Activated naive CD4-positive, alpha-beta T cell treated with anti-CD3 and anti-CD28 coated beads for 36 hours (primary cell): ENCODE results near the gene HS3ST3A1. TPM values are rescaled to one million over a fixed set of nuclear protein-coding genes. Genes with fewer than 3 reads are reported as not detected.
"Not testable (repeated sequence)": the region's sequence is repeated elsewhere in the genome, so short reads cannot be mapped to it uniquely, and the experiment has no call there.

Experiments
- CTCF ChIA-PET: fragments of 350-600 bp; sonication (Branson Sonifier 250); formaldehyde crosslinking; loops from one replicate; lab custom pipeline; 2021; ENCODE audit warnings: antibody characterized with exemption; lab: Charles Lee
- DNase-seq: peaks from one replicate; pipeline ENCODE4 v3.0.0-alpha.2; 2020
- H3K27ac Mint-ChIP-seq: one replicate; pipeline ENCODE4 v1.8.0; 2021; ENCODE audit warnings: mild to moderate bottlenecking, mixed read lengths
- H3K27me3 Mint-ChIP-seq: one replicate; pipeline ENCODE4 v1.8.0; 2021; ENCODE audit warnings: low read depth, mixed read lengths
- H3K36me3 Mint-ChIP-seq: one replicate; pipeline ENCODE4 v1.8.0; 2021; ENCODE audit warnings: low read depth, mixed read lengths
- H3K4me1 Mint-ChIP-seq: one replicate; pipeline ENCODE4 v1.8.0; 2021; ENCODE audit warnings: low read depth, mixed read lengths
- H3K4me3 Mint-ChIP-seq: one replicate; pipeline ENCODE4 v1.8.0; 2021; ENCODE audit warnings: mild to moderate bottlenecking, moderate library complexity, mixed read lengths
- H3K9me3 Mint-ChIP-seq: one replicate; pipeline ENCODE4 v1.8.0; 2021; ENCODE audit warnings: mixed read lengths
- intact Hi-C: fragments of 100-400 bp; cut with micrococcal nuclease; formaldehyde crosslinking; loops from one replicate; pipeline ENCODE4 v1.15.1; 2023
- total RNA-seq, 2 experiments: library from RNA; stranded (reverse); gene quantifications; one replicate each; pipeline ENCODE4 v1.2.3, GENCODE V29; 2021

Gene HS3ST3A1
- total RNA-seq, 2 experiments from 2014 or later: 0.91 to 1.1 TPM

DNA sequence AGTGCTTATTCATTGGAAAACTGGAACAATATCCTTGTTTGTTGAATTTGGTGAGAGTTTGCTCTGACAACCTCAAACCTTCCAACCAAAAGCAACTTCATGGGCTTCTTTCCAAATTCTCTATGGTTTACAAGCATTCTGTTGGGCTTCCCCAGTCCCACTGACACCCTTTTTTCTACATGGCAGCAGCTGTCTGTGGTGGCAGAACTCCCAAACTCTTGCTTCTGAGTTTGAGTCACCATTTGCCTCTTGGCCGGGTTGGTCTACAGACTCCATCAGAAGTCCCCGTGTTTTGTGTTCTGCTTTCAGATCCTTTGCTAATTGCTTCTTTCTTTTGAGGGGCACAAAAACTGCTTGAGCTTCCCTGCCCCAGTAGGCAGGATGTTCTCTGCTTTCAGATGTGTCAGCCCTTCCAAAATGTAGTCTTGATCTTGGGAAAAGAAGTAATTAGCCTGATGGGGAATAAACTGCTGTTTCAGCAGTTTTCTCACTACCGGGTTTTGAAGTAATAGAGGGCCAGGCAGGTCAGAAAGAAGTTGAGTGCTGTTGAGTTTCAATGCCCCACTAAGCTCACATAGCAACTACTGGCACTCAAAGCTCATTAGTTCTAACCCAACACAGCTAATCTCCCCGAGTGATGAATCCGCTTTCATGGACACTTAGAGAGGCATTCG lies 80.7 kb downstream of the HS3ST3A1 start:
- H3K9me3 Mint-ChIP-seq: no peaks in the 10 kb centered on the region
- no peaks in the 10 kb centered on the region for H3K27me3 Mint-ChIP-seq
- H3K36me3 Mint-ChIP-seq: no peaks in the 10 kb centered on the region
- no peak overlapping the region for H3K27ac Mint-ChIP-seq
- H3K4me3 Mint-ChIP-seq: no peak overlapping the region
- H3K4me1 Mint-ChIP-seq: no peaks in the 10 kb centered on the region
- CTCF ChIA-PET: no interaction called here
- DNase-seq: no peak
- intact Hi-C loops: no loop called here

DNA sequence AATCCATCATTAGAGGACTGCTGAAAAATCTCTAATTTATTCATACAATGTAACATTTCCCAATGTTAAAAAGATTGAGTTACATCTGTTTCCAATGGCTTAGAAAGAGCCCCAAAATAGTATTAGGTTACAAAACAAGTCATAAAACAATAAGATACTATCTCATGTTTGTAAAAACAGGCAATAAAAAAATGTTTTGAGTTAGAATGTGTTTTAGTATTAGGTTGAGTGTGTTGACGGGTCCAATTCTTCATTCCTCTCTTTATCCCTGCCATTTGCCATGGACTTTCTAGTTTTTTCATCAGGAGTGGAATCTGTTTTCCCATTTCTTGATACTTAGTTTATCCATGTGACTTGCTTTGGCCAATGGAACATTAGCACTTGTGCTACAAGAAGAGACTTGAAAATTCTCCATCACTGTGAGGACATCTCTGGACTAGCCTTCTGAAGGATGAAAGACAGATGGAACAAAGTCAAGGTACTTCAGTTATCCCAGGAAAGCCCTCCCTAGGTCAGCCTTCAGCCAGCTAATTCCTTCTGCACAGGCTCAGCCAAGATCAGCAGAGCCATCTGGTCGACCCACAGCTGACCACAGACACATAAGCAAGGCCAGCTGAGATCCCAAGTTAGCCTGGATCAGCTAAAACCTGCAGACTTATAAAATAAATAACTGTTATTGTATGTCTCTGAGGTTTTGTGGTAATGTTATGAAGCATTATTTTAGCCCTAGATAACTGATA lies 83.3 kb downstream of the HS3ST3A1 start:
- CTCF ChIA-PET: no interaction called here
- H3K9me3 Mint-ChIP-seq: no peaks in the 10 kb centered on the region
- intact Hi-C loops: no loop called here
- H3K27me3 Mint-ChIP-seq: no peaks in the 10 kb centered on the region
- H3K36me3 Mint-ChIP-seq: no peaks in the 10 kb centered on the region
- no peak overlapping the region for H3K27ac Mint-ChIP-seq
- H3K4me1 Mint-ChIP-seq: no peaks in the 10 kb centered on the region
- H3K4me3 Mint-ChIP-seq: no peak overlapping the region
- no peak for DNase-seq

DNA sequence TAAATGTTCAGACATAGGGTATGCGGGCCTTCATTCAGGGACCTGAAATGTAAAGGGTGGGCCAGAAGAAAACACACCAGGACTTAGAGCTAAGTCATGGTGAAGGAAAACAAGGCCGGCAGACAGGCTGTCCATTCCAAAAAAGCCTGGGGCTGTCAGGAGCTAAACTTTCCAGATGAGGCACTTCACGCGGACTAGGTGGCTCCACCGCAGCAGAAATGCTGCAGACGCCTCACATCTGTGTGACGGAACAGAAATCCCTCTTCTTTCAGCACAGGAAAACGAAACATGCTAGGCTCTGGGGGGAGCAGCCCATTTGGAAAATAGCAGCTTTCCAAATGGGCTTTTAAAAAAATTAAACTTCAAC lies 88.7 kb downstream of the HS3ST3A1 start:
- H3K9me3 Mint-ChIP-seq: no peaks in the 10 kb centered on the region
- CTCF ChIA-PET: no interaction called here
- peaks cover 15% of the 10 kb centered on the region for H3K4me1 Mint-ChIP-seq
- no peaks in the 10 kb centered on the region for H3K36me3 Mint-ChIP-seq
- H3K27ac Mint-ChIP-seq: no peak overlapping the region
- H3K4me3 Mint-ChIP-seq: no peak overlapping the region
- H3K27me3 Mint-ChIP-seq: peaks cover 11% of the 10 kb centered on the region
- no peak for DNase-seq
- intact Hi-C loops: no loop called here

DNA sequence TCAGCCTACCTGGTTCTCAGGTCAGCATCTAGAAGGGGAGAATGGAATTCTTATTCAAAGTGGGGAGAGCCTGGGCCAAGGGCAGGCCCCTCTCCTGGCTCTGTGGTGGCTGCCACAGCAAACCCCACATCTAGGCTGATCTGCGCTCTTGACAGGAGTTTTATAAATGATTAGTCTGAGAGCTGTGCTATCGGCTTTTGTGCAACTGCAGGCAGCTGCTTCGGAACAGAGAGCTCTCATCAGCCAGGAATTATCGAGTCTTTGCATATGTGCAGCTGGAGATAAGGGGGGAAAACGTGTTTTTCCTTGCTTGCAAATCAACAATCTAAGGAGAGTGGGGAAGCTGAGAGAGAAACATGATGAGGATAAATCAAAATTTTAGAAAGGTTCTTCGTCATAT lies 91.7 kb downstream of the HS3ST3A1 start:
- Mint-ChIP-seq H3K36me3 (no peaks in the 10 kb centered on the region), H3K4me3 (no peak overlapping the region), H3K4me1 (peaks cover 15% of the 10 kb centered on the region), H3K27ac (no peak overlapping the region), H3K9me3 (no peaks in the 10 kb centered on the region), H3K27me3 (peaks cover 14% of the 10 kb centered on the region)
- no peak for DNase-seq
- CTCF ChIA-PET: interaction anchor here (0.6 to 1.8 kb wide), 2 partner anchors 10 to 241 kb away, joined by 4 to 7 read pairs; no protein-coding TSS in a partner anchor
- intact Hi-C loops: no loop called here

DNA sequence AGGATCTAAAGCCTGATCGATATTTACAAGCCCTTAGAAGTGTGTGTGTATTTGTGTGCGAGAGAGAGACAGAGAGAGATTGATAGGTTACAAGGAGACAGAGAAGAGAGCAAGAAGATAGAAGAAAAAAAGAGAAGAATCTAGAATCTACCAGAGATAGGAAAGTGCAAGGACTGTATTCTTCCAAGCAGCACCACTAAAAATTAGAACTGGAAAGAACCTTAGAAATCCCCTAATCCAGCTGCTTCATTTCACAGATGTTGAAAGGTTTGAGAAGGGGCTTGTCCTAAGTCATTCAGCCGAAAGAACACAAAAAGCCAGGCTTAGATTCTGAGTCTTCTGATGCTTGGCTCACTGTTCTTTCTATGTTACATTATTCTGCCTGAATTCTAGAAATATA lies 92.2 kb downstream of the HS3ST3A1 start:
- Mint-ChIP-seq H3K27me3 (peaks cover 14% of the 10 kb centered on the region), H3K4me1 (peaks cover 15% of the 10 kb centered on the region), H3K9me3 (no peaks in the 10 kb centered on the region), H3K36me3 (no peaks in the 10 kb centered on the region), H3K27ac (no peak overlapping the region), H3K4me3 (no peak overlapping the region)
- intact Hi-C loops: no loop called here
- CTCF ChIA-PET: interaction anchor here (1.8 kb wide), 1 partner anchor 10 kb away, joined by 4 read pairs; no protein-coding TSS in a partner anchor
- DNase-seq: no peak

DNA sequence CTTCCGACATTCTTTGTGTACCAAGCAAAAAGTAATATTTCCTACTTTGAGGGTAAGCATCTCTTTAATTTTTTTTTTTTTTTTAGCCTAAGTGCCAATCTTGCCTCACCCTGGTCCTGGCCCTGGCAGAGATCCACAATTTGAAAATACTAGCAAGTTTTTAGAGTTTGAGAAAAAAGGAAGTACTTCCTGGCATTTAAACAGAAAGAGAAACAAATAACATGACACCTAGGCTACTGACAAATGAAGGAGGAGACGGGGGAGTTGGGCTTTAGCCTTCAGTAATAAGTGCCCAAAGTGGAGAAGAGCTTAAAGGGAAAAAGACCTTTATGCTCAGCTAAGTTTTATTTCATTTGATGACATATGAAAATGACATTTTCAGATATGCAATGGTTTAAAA lies 92.8 kb downstream of the HS3ST3A1 start:
- no peak overlapping the region for H3K4me3 Mint-ChIP-seq
- CTCF ChIA-PET: interaction anchor here (0.7 to 1.8 kb wide), 2 partner anchors 9 to 1755 kb away, joined by 3 to 4 read pairs; no protein-coding TSS in a partner anchor
- H3K27me3 Mint-ChIP-seq: peaks cover 14% of the 10 kb centered on the region

DNA sequence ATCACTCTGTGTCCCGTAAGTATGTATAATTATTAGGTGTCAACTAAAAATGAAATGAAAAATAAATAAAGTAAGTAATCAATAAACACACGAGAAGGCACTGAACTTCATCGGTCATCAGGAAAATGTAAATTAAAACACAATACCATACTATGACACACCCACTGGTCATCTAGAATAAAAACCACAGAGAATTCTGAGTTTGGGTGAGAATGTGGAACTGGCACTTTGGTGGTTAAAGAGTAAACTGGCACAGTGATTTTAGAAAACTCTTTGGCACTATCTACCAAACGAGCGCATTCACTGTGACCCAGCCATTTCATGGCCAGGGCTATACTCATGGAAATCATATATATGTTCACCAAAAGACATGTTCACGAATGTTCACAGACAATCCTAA lies 98.2 kb downstream of the HS3ST3A1 start:
- H3K27ac Mint-ChIP-seq: no peak overlapping the region
- intact Hi-C loops: no loop called here

More for the DNA sequence above, 92.8 kb downstream of the HS3ST3A1 start:
- peak; percentile 6 for DNase-seq
- Mint-ChIP-seq H3K9me3 (no peaks in the 10 kb centered on the region), H3K4me1 (peaks cover 15% of the 10 kb centered on the region), H3K36me3 (no peaks in the 10 kb centered on the region), H3K27ac (no peak overlapping the region)
- intact Hi-C loops: no loop called here

DNA sequence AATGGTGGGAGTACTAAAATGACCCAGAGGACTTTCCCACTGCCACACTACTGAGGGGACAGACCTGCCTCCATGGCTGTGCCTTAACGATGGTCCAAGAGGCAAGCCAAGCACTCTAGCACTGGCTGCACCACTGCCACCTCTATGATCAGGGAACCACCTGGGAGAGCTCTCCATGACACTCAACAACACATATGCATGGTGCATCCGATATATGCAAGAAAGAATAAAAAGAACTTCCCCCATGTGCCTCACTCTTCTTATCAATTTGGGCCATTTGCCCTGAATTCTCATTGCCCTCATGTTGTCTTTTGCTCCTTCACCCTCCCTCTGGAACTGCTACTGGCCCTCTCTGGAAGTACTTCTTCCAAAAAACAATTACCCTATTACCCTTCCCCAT lies 99.5 kb downstream of the HS3ST3A1 start:
- intact Hi-C loops: no loop called here

More for the DNA sequence above, 98.2 kb downstream of the HS3ST3A1 start:
- H3K4me1 Mint-ChIP-seq: no peaks in the 10 kb centered on the region
- DNase-seq: no peak
- no peaks in the 10 kb centered on the region for H3K36me3 Mint-ChIP-seq
- no peak overlapping the region for H3K4me3 Mint-ChIP-seq
- peaks cover 5% of the 10 kb centered on the region for H3K27me3 Mint-ChIP-seq
- CTCF ChIA-PET: interaction anchor here (0.6 kb wide), 1 partner anchor 21 kb away, joined by 5 read pairs; no protein-coding TSS in a partner anchor
- H3K9me3 Mint-ChIP-seq: no peaks in the 10 kb centered on the region

DNA sequence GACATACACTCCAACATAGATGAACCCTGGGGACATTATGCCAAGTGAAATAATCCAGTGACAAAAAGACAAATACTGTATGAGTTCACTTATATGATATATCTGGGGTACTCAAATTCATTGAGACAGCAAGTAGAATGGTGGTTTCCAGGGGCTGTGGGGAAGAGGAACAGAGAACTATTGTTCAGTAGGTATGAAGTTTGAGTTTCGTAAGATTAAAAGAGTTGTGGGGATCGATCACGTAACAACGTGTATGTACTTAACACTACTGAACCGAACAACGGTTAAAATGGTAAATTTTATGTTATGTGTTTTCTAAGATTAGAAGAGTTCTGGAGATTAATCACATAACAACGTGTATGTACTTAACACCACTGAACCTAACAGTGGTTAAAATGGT lies 100.8 kb downstream of the HS3ST3A1 start:
- no peaks in the 10 kb centered on the region for H3K4me1 Mint-ChIP-seq
- no peaks in the 10 kb centered on the region for H3K36me3 Mint-ChIP-seq
- intact Hi-C loops: no loop called here
- DNase-seq: no peak
- H3K9me3 Mint-ChIP-seq: no peaks in the 10 kb centered on the region
- no peak overlapping the region for H3K27ac Mint-ChIP-seq
- H3K4me3 Mint-ChIP-seq: no peak overlapping the region
- CTCF ChIA-PET: no interaction called here
- H3K27me3 Mint-ChIP-seq: peaks cover 5% of the 10 kb centered on the region

More for the DNA sequence above, 99.5 kb downstream of the HS3ST3A1 start:
- DNase-seq: no peak
- H3K9me3 Mint-ChIP-seq: no peaks in the 10 kb centered on the region
- no peaks in the 10 kb centered on the region for H3K4me1 Mint-ChIP-seq
- H3K36me3 Mint-ChIP-seq: no peaks in the 10 kb centered on the region
- peaks cover 5% of the 10 kb centered on the region for H3K27me3 Mint-ChIP-seq
- H3K4me3 Mint-ChIP-seq: no peak overlapping the region
- H3K27ac Mint-ChIP-seq: no peak overlapping the region
- CTCF ChIA-PET: no interaction called here

DNA sequence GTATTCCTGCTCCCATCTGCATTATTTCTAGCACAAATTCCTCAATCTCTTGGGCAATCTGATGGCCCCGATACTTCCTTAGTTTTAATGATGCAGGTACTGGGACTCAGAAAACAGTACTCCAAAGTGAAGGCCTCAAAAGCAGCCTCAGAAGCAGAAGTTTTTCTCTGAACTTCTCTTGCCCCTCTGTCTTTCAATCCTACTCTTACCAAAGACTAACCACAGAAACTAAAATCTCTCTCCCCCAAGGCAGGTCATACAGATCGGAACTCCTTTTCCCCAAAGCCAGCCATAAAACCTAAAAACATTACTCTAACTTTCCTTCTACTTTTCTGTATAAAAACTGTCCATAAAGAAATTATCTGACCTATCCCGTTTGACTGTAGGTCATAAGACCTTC lies 103.5 kb downstream of the HS3ST3A1 start:
- intact Hi-C loops: no loop called here
- Mint-ChIP-seq H3K4me1 (no peaks in the 10 kb centered on the region), H3K27me3 (peaks cover 2% of the 10 kb centered on the region), H3K36me3 (no peaks in the 10 kb centered on the region), H3K4me3 (no peak overlapping the region), H3K27ac (no peak overlapping the region), H3K9me3 (no peaks in the 10 kb centered on the region)
- CTCF ChIA-PET: no interaction called here
- DNase-seq: no peak

DNA sequence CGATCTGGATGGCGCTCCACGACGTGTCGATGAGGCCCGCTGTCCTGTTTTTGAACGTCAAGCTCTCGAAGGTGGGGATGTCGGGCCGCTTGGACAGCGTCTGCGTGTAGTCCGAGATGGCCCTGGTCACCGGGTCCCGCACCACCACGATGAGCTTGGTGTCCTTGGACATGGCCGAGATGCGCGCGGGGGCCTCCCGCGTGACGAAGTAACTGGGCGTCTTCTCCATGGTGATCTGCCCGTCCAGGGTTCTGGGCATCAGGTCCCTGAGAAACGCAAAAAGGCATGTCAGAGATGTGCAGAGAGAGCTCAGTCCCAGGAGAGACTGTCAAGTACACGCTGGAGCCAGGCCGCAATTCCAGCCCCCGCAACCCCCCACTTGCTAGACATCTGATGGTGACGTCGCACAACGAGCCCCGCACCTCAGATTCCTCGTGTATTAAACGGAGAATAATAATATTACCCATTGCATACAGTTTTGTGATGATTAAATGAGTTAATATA lies 105.1 kb downstream of the HS3ST3A1 start:
- H3K36me3 Mint-ChIP-seq, intact Hi-C loops, H3K4me1 Mint-ChIP-seq, H3K4me3 Mint-ChIP-seq, H3K9me3 Mint-ChIP-seq, CTCF ChIA-PET, H3K27me3 Mint-ChIP-seq, H3K27ac Mint-ChIP-seq, DNase-seq: not testable (repeated sequence)

DNA sequence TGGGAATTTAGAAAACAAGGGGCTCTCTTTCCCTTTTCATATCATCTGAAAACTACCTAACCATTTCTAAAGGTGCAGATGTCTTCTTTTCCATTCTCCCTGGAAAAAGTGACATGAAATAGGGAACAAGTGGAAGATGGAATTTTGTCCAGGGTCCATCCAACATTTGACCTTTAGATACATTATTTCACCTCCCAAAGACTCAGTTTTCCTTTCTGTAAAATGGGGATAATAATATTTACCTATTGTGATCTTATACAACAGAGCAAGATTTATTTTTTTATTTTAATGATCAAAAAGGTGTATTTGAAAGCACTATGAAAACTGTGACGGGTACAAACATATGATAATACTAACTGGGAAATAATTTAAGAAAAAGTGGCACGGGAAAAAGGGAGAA lies 106.3 kb downstream of the HS3ST3A1 start:
- Mint-ChIP-seq H3K36me3 (no peaks in the 10 kb centered on the region), H3K4me3 (no peak overlapping the region), H3K4me1 (peaks cover 4% of the 10 kb centered on the region), H3K27ac (no peak overlapping the region), H3K9me3 (no peaks in the 10 kb centered on the region), H3K27me3 (peaks cover 5% of the 10 kb centered on the region)
- no peak for DNase-seq
- intact Hi-C loops: no loop called here
- CTCF ChIA-PET: no interaction called here

DNA sequence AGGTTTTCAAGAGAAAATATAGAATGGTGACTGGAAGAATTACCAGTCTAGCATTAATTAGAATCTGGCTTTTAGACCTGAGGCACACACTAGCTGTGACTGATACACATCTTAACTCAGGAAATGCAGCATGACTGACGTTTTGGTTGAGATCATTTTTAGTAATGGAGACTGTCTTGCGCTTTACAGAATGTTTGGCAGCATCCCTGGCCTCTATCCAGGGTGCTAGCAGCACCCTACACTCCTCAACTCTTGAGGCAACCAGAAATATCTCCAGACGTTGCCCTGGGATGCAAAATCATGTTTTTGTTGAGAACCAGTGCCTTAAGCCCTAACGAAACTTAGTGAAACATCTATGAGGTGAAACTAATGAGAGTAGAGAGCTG lies 109.0 kb downstream of the HS3ST3A1 start:
- intact Hi-C loops: no loop called here
- Mint-ChIP-seq H3K9me3 (no peaks in the 10 kb centered on the region), H3K4me1 (peaks cover 4% of the 10 kb centered on the region), H3K4me3 (no peak overlapping the region), H3K36me3 (no peaks in the 10 kb centered on the region), H3K27ac (no peak overlapping the region), H3K27me3 (peaks cover 11% of the 10 kb centered on the region)
- no peak for DNase-seq
- CTCF ChIA-PET: no interaction called here
